Measurements from ENCODE around the gene PUS1. TPM values are rescaled to one million over a fixed set of nuclear protein-coding genes. Genes with fewer than 3 reads are reported as not detected.

Gene PUS1
- total and polyA plus RNA-seq, 2 donors (not counting 1 experiment from before 2014, with no cell fraction given) = 50.1 to 99.5 TPM

DNA sequence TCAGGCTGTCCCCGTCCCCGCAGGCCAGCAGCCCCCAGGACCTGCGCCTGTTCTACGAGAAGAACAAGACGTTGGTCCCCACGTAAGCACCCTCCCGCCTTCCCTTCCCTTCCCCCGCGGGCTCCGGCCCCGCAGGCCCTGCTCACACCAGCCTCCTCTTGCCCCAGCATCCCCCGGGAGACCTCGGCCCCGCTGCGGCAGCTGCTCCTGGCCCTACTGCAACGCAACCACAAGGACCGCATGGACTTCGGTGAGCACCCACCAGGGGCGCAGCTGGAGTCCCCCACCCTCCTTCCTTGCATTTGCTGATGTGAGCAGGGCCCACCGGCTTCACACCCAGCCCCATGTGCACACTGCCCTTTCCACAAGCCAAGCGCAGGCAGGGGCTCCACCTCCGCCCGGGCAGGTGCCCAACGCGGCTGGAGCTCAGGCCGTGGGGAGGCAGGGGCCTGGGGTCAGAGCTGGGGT is 19.3 kb upstream of the PUS1 start:
- H3K36me3 ChIP-seq (replicated peaks in 1 of 2; ENCODE audit: control extremely low read depth in 1 of 2, control insufficient read depth in 1 of 2, extremely low read depth in 1 of 2, insufficient read depth in 2 of 2, low read length in 1 of 2) = peaks cover 0 to 52% of the 10 kb centered on the region in 2 experiments
- peaks cover 3% of the 10 kb centered on the region for H3K79me2 ChIP-seq (ENCODE audit: control insufficient read depth, insufficient read depth, low read length)
- peaks cover 57% of the 10 kb centered on the region for H4K20me1 ChIP-seq (ENCODE audit: control insufficient read depth, insufficient read depth, low read length, poor library complexity, severe bottlenecking)
- no peaks in the 10 kb centered on the region for H3K9me3 ChIP-seq (ENCODE audit: control extremely low read depth in 1 of 3, control insufficient read depth in 2 of 3, insufficient read depth in 1 of 3, low read length in 2 of 3)
- ATAC-seq (ENCODE audit: low read depth) (no peak), DNase-seq (no peak)
- CTCF ChIA-PET = no interaction called here
- Mint-ChIP-seq H3K27me3 (no peaks in the 10 kb centered on the region), H3K9me3 (ENCODE audit: insufficient read depth) (no peaks in the 10 kb centered on the region), H3K4me3 (no peak overlapping the region), H3K4me1 (peaks cover 3% of the 10 kb centered on the region), H3K27ac (no peak overlapping the region)
- no peak overlapping the region for H3K27ac ChIP-seq (ENCODE audit: low read length in 2 of 2)
- no peak overlapping the region for H2AFZ ChIP-seq (ENCODE audit: insufficient read depth, low read depth, low read length, poor library complexity, severe bottlenecking)
- POLR2A ChIA-PET = no interaction called here
- H3K4me1 ChIP-seq (ENCODE audit: control insufficient read depth in 2 of 2, insufficient read depth in 2 of 2, low read length in 2 of 2) = no peaks in the 10 kb centered on the region
- no peak overlapping the region for H3K9ac ChIP-seq (ENCODE audit: low read length)
- H3K4me2 ChIP-seq (replicated peaks; ENCODE audit: low read depth, low read length, poor library complexity, severe bottlenecking) = no peak overlapping the region
- TF ChIP-seq EZH2 (IDR thresholded peaks at IDR 0.05; ENCODE audit: borderline replicate concordance, insufficient read depth, low read depth, low read length, poor library complexity, severe bottlenecking) = no peak
- no peaks in the 10 kb centered on the region for H3K27me3 ChIP-seq (replicated peaks in 1 of 4; ENCODE audit: control extremely low read depth in 1 of 4, control insufficient read depth in 3 of 4, insufficient read depth in 4 of 4, low read length in 3 of 4)
- intact Hi-C loops (cut with micrococcal nuclease) = no loop called here
- WGBS (ENCODE audit: insufficient coverage) = 96% methylated on average over 25 of the region's 26 CpGs
- H3K4me3 ChIP-seq (ENCODE audit: control extremely low read depth in 1 of 5, extremely low read depth in 1 of 5, insufficient read depth in 1 of 5, low read depth in 2 of 5, low read length in 4 of 5) = no peak overlapping the region

DNA sequence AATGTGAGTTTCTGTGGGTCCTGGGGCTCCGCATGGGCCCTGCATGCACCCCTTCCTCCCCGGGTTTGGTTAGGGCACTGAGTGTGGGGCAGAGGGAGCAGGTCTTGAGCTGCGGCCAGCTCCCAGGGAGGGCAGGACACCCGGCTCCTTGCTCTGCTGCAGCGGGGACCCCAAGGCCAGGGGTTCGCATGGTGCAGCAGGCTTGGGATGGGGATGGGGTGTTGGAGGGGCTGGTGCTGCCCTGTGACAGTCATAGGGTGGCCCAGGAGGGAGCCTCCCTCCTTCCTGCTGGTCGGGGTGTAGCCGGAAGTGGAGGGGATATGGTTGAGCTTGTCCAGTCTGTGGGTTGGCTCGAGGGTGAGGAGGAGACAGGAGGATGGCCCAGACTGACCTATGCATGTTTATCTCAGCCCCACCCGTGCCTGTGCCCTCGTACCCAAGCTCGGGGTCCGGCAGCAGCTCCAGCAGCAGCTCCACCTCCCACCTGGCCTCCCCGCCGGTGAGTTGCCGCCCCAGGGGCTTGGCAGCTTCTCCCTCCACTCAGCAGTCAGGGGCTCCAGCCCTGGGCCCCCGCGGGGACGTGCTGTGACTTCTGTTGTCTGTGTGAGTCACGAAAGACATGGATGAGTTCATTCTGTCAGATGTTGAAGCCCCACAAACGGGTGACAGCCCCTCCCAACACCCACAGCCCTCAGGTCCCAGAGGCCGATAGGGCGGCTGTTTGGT is 18.6 kb upstream of the PUS1 start:
- no peaks in the 10 kb centered on the region for H3K4me1 ChIP-seq (ENCODE audit: control insufficient read depth in 2 of 2, insufficient read depth in 2 of 2, low read length in 2 of 2)
- no peak overlapping the region for H3K27ac Mint-ChIP-seq
- no peak for TF ChIP-seq EZH2 (IDR thresholded peaks at IDR 0.05; ENCODE audit: borderline replicate concordance, insufficient read depth, low read depth, low read length, poor library complexity, severe bottlenecking)
- TF ChIP-seq, protein P1, sequence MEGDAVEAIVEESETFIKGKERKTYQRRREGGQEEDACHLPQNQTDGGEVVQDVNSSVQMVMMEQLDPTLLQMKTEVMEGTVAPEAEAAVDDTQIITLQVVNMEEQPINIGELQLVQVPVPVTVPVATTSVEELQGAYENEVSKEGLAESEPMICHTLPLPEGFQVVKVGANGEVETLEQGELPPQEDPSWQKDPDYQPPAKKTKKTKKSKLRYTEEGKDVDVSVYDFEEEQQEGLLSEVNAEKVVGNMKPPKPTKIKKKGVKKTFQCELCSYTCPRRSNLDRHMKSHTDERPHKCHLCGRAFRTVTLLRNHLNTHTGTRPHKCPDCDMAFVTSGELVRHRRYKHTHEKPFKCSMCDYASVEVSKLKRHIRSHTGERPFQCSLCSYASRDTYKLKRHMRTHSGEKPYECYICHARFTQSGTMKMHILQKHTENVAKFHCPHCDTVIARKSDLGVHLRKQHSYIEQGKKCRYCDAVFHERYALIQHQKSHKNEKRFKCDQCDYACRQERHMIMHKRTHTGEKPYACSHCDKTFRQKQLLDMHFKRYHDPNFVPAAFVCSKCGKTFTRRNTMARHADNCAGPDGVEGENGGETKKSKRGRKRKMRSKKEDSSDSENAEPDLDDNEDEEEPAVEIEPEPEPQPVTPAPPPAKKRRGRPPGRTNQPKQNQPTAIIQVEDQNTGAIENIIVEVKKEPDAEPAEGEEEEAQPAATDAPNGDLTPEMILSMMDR (IDR thresholded peaks at IDR 0.05) = no peak
- 92% methylated on average over 22 of the region's 23 CpGs for WGBS (ENCODE audit: insufficient coverage)
- H3K4me2 ChIP-seq (replicated peaks; ENCODE audit: low read depth, low read length, poor library complexity, severe bottlenecking) = no peak overlapping the region
- H3K27me3 ChIP-seq (replicated peaks in 1 of 4; ENCODE audit: control extremely low read depth in 1 of 4, control insufficient read depth in 3 of 4, insufficient read depth in 4 of 4, low read length in 3 of 4) = no peaks in the 10 kb centered on the region
- no peak overlapping the region for H2AFZ ChIP-seq (ENCODE audit: insufficient read depth, low read depth, low read length, poor library complexity, severe bottlenecking)
- no peaks in the 10 kb centered on the region for H3K9me3 ChIP-seq (ENCODE audit: control extremely low read depth in 1 of 3, control insufficient read depth in 2 of 3, insufficient read depth in 1 of 3, low read length in 2 of 3)
- intact Hi-C loops (cut with micrococcal nuclease) = no loop called here
- H3K4me3 Mint-ChIP-seq = no peak overlapping the region
- H3K79me2 ChIP-seq (ENCODE audit: control insufficient read depth, insufficient read depth, low read length) = no peaks in the 10 kb centered on the region
- CTCF ChIA-PET = no interaction called here
- H3K4me1 Mint-ChIP-seq = peaks cover 3% of the 10 kb centered on the region
- peaks cover 51% of the 10 kb centered on the region for H4K20me1 ChIP-seq (ENCODE audit: control insufficient read depth, insufficient read depth, low read length, poor library complexity, severe bottlenecking)
- no peaks in the 10 kb centered on the region for H3K9me3 Mint-ChIP-seq (ENCODE audit: insufficient read depth)
- POLR2A ChIA-PET = no interaction called here
- H3K36me3 ChIP-seq (replicated peaks in 1 of 2; ENCODE audit: control extremely low read depth in 1 of 2, control insufficient read depth in 1 of 2, extremely low read depth in 1 of 2, insufficient read depth in 2 of 2, low read length in 1 of 2) = peaks cover 0 to 59% of the 10 kb centered on the region in 2 experiments
- H3K27ac ChIP-seq (ENCODE audit: low read length in 2 of 2) = no peak overlapping the region
- no peaks in the 10 kb centered on the region for H3K27me3 Mint-ChIP-seq
- no peak overlapping the region for H3K4me3 ChIP-seq (ENCODE audit: control extremely low read depth in 1 of 5, extremely low read depth in 1 of 5, insufficient read depth in 1 of 5, low read depth in 2 of 5, low read length in 4 of 5)
- H3K9ac ChIP-seq (ENCODE audit: low read length) = no peak overlapping the region
- ATAC-seq (ENCODE audit: low read depth) (no peak), DNase-seq (no peak)
